Type B pancreatic cell (in vitro differentiated cells): ENCODE measurements around the gene KRT3. TPM values are rescaled to one million over a fixed set of nuclear protein-coding genes. Genes with fewer than 3 reads are reported as not detected.

ENCODE experiments used
- DNase-seq: peaks from one replicate; pipeline ENCODE4 v3.0.0; 2021; ENCODE audit warnings: mixed read lengths; ENCODE audit not compliant: unreplicated experiment; ENCODE audit errors: extremely low spot score
- H3K27ac Mint-ChIP-seq: 2 replicates; pipeline ENCODE4 v1.8.0; 2021; ENCODE audit warnings: mild to moderate bottlenecking, mixed read lengths
- H3K27me3 Mint-ChIP-seq: 2 replicates; pipeline ENCODE4 v1.8.0; 2021; ENCODE audit warnings: mixed read lengths
- H3K36me3 Mint-ChIP-seq: 2 replicates; pipeline ENCODE4 v1.8.0; 2021; ENCODE audit warnings: mixed read lengths
- H3K4me1 Mint-ChIP-seq: one replicate; pipeline ENCODE4 v1.8.0; 2021; ENCODE audit warnings: mixed read lengths; ENCODE audit not compliant: unreplicated experiment
- H3K4me3 Mint-ChIP-seq: 2 replicates; pipeline ENCODE4 v1.8.0; 2021; ENCODE audit warnings: mild to moderate bottlenecking, mixed read lengths
- H3K9me3 Mint-ChIP-seq: 2 replicates; pipeline ENCODE4 v1.8.0; 2021; ENCODE audit warnings: mixed read lengths
- total RNA-seq: library from RNA; stranded (reverse); gene quantifications from 2 replicates; pipeline ENCODE4 v1.2.1, GENCODE V29; 2021; ENCODE audit warnings: low replicate concordance
- TF ChIP-seq, protein P1 (sequence below): fragments of 200-600 bp; sonication (generic); conservative IDR thresholded peaks from 2 replicates; pipeline ENCODE4 v1.5.0; 2021; ENCODE audit warnings: antibody characterized with exemption, mild to moderate bottlenecking

The KRT3 gene
- total RNA-seq, 1 donor from 2014 or later = 0.68 TPM

DNA sequence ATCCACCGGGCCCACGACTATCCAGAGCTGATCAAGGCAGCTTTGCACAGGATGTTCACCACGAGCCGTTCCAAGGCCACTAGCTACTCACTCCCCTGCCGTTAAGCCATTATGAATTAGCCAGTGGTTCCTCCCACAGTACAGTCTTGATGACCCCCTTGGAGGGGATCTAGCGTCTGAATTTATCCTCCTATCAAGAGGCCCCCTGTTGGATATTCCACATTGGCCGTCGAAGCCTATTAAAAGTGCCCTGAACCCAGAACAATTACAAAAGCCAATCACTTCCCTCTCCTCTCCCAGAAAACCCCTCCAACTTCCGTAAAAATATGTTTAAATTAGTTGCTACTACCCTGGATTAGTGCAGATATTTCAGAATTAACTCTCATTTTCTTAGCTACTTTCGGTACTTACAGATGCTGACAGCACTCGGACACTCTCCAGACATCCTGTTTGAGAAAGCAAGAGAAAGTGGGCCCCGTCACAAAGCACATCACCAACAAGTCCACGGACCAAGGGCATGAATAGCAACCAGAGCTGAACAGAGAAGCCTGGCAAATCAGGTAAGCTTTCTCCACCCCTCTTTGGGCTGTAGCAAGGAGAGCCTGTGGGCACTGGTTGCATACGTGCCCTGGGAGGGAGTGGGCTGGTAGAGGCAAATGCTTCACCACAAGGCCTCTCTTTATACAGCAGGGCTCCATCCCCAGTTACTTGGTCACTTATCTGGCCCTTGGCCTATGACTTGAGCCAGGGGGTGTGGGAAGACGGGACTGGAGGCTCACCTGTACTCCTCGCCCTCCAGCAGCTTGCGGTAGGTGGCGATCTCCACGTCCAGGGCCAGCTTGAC is 5.3 kb downstream of the KRT3 start:
- H3K27ac Mint-ChIP-seq = no peak overlapping the region
- H3K4me1 Mint-ChIP-seq = no peaks in the 10 kb centered on the region
- H3K36me3 Mint-ChIP-seq = peaks cover 3% of the 10 kb centered on the region
- H3K4me3 Mint-ChIP-seq = no peak overlapping the region
- DNase-seq = no peak
- H3K9me3 Mint-ChIP-seq = peaks cover 3% of the 10 kb centered on the region
- peaks cover 45% of the 10 kb centered on the region for H3K27me3 Mint-ChIP-seq
- TF ChIP-seq, protein P1, sequence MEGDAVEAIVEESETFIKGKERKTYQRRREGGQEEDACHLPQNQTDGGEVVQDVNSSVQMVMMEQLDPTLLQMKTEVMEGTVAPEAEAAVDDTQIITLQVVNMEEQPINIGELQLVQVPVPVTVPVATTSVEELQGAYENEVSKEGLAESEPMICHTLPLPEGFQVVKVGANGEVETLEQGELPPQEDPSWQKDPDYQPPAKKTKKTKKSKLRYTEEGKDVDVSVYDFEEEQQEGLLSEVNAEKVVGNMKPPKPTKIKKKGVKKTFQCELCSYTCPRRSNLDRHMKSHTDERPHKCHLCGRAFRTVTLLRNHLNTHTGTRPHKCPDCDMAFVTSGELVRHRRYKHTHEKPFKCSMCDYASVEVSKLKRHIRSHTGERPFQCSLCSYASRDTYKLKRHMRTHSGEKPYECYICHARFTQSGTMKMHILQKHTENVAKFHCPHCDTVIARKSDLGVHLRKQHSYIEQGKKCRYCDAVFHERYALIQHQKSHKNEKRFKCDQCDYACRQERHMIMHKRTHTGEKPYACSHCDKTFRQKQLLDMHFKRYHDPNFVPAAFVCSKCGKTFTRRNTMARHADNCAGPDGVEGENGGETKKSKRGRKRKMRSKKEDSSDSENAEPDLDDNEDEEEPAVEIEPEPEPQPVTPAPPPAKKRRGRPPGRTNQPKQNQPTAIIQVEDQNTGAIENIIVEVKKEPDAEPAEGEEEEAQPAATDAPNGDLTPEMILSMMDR = no peak

DNA sequence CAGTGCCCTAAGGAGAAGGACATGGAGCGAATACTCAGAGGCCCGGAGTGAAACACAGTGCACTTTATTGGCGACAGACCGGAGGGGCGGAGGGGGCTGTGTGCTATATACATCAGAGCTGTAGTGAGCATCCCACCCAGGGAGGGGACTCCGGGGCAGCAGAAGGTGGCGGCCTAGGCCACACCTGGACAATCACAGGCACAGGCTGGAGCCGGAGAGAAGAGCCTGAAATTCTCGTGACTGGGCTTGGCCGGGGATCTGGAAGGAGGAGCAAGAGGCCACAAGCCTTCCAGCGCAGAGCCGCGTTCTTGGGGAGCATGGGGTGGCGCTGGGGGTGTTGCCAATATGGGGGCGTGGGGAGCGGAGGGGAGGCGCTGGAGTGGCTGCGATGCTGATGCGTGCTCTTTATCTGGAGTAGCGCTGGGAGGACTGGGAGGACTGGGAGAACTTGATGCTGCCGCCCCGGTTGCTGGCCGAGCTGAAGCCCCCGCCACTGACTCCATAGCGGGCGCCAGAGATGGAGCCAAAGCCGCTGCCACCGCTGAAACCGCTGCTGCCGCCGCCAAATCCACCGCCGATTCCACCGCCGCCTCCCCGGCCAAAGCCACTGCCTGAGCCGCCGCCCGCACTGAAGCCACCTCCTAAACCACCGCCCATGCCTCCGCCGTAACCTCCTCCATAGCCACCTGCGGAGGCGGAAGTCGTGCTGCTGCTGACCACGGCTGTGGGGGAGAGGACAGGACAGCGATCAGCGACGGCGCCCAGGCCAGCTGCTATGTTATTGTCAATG is 6.1 kb downstream of the KRT3 start:
- H3K4me3 Mint-ChIP-seq = no peak overlapping the region
- no peaks in the 10 kb centered on the region for H3K4me1 Mint-ChIP-seq
- peaks cover 49% of the 10 kb centered on the region for H3K27me3 Mint-ChIP-seq
- DNase-seq = no peak
- TF ChIP-seq, protein P1 = no peak
- H3K9me3 Mint-ChIP-seq = peaks cover 4% of the 10 kb centered on the region
- no peak overlapping the region for H3K27ac Mint-ChIP-seq
- peaks cover 3% of the 10 kb centered on the region for H3K36me3 Mint-ChIP-seq

- Mint-ChIP-seq H3K4me1 (no peaks in the 10 kb centered on the region), H3K27ac (no peak overlapping the region), H3K9me3 (peaks cover 4% of the 10 kb centered on the region), H3K36me3 (peaks cover 3% of the 10 kb centered on the region), H3K4me3 (no peak overlapping the region), H3K27me3 (peaks cover 47% of the 10 kb centered on the region)
- no peak for DNase-seq
- TF ChIP-seq, protein P1 = no peak
Observed at GRCh38 chr12:52788876-52789636, 6.9 kb downstream of the KRT3 start.

GRCh38 chr12:52788192-52788875 is 7.6 kb downstream of the KRT3 start:
- Mint-ChIP-seq H3K4me3 (no peak overlapping the region), H3K27me3 (peaks cover 42% of the 10 kb centered on the region), H3K27ac (no peak overlapping the region), H3K9me3 (peaks cover 4% of the 10 kb centered on the region), H3K36me3 (peaks cover 3% of the 10 kb centered on the region), H3K4me1 (no peaks in the 10 kb centered on the region)
- TF ChIP-seq, protein P1 = no peak
- no peak for DNase-seq
